ENCODE data around the gene NOL8.

Gene NOL8

GRCh38 chr9:92310562-92310961 lies 14.6 kb downstream of the NOL8 start:
- DNase-seq (ENCODE audit: low read depth): no peak

GRCh38 chr9:92308893-92309292 lies 16.3 kb downstream of the NOL8 start:
- no peak for DNase-seq (ENCODE audit: low read depth)

- no peak for DNase-seq (ENCODE audit: low read depth)
Observed at GRCh38 chr9:92300936-92301335, 24.2 kb downstream of the NOL8 start.

- no peak for DNase-seq (ENCODE audit: low read depth)
Observed at GRCh38 chr9:92299116-92299515, 26.0 kb downstream of the NOL8 start.

- no peak for DNase-seq (ENCODE audit: low read depth)
Observed at GRCh38 chr9:92298036-92298435, 27.1 kb downstream of the NOL8 start.

- DNase-seq (ENCODE audit: low read depth): no peak
Observed at GRCh38 chr9:92297611-92298010, 27.5 kb downstream of the NOL8 start.

- no peak for DNase-seq (ENCODE audit: low read depth)
Observed at GRCh38 chr9:92295827-92296258, 29.3 kb downstream of the NOL8 start.

- DNase-seq (ENCODE audit: low read depth): no peak
Observed at GRCh38 chr9:92295240-92295790, 29.8 kb downstream of the NOL8 start.

- DNase-seq (ENCODE audit: low read depth): no peak
Observed at GRCh38 chr9:92294297-92294676, 30.9 kb downstream of the NOL8 start.

- DNase-seq (ENCODE audit: low read depth): peak; percentile 100
Observed at GRCh38 chr9:92293452-92294296, 31.5 kb downstream of the NOL8 start, which contains the start of gene IARS1. IARS1 (minus strand) TSS chr9:92293697; CDS start chr9:92289419, 4,278 bp downstream.

GRCh38 chr9:92293075-92293354 lies 32.1 kb downstream of the NOL8 start:
- DNase-seq (ENCODE audit: low read depth): no peak

- no peak for DNase-seq (ENCODE audit: low read depth)
Observed at GRCh38 chr9:92292338-92293074, 32.6 kb downstream of the NOL8 start.

- no peak for DNase-seq (ENCODE audit: low read depth)
Observed at GRCh38 chr9:92291577-92291976, 33.6 kb downstream of the NOL8 start.

- no peak for DNase-seq (ENCODE audit: low read depth)
Observed at GRCh38 chr9:92290785-92291429, 34.2 kb downstream of the NOL8 start.

GRCh38 chr9:92289708-92290390 lies 35.3 kb downstream of the NOL8 start:
- no peak for DNase-seq (ENCODE audit: low read depth)

- no peak for DNase-seq (ENCODE audit: low read depth)
Observed at GRCh38 chr9:92279302-92279701, 45.8 kb downstream of the NOL8 start.

- DNase-seq (ENCODE audit: low read depth): no peak
Observed at GRCh38 chr9:92278110-92278509, 47.0 kb downstream of the NOL8 start.

- DNase-seq (ENCODE audit: low read depth): no peak
Observed at GRCh38 chr9:92276331-92277032, 48.7 kb downstream of the NOL8 start.

GRCh38 chr9:92275541-92275940 lies 49.6 kb downstream of the NOL8 start:
- DNase-seq (ENCODE audit: low read depth): no peak

- DNase-seq (ENCODE audit: low read depth): no peak
Observed at GRCh38 chr9:92270511-92270910, 54.6 kb downstream of the NOL8 start.

- DNase-seq (ENCODE audit: low read depth): no peak
Observed at GRCh38 chr9:92266486-92266885, 58.7 kb downstream of the NOL8 start.

Measured in stimulated activated CD8-positive, alpha-beta memory T cell treated with anti-CD3 and anti-CD28 coated beads, Interleukin-7, amount 100 ng/mL, for 24 hours (primary cell).